MCF 10A (cell line): ENCODE measurements around the gene CECR2. TPM values are rescaled to one million over a fixed set of nuclear protein-coding genes. Genes with fewer than 3 reads are reported as not detected.

Experiments used
- BruUV-seq: library from RNA; stranded (reverse); fragments of 400-500 nt; replicated peaks from 2 replicates; lab custom pipeline; 2021; lab: Mats Ljungman, UMichigan
- CTCF ChIA-PET: fragments of 300-600 bp; sonication (Branson Sonifier 250); formaldehyde crosslinking; extraction: SDS; loops from one replicate; lab custom pipeline; 2021; ENCODE audit warnings: antibody characterized with exemption, inconsistent platforms; lab: Yijun Ruan, JAX
- POLR2A ChIA-PET: fragments of 300-600, 350-650 bp; sonication (Branson Sonifier 250); formaldehyde crosslinking; extraction: SDS; loops from one replicate; lab custom pipeline; 2020; ENCODE audit warnings: antibody characterized with exemption, inconsistent platforms; lab: Yijun Ruan, JAX
- DNase-seq: peaks from one replicate; pipeline ENCODE4 v3.0.0-alpha.2; 2018; ENCODE audit not compliant: unreplicated experiment
- H3K27ac Mint-ChIP-seq: one replicate; pipeline ENCODE4 v1.8.0; 2022; ENCODE audit warnings: mild to moderate bottlenecking, low read depth, mixed read lengths; ENCODE audit not compliant: unreplicated experiment
- H3K27me3 Mint-ChIP-seq: one replicate; pipeline ENCODE4 v1.8.0; 2022; ENCODE audit warnings: mixed read lengths; ENCODE audit not compliant: insufficient read depth, unreplicated experiment
- H3K36me3 Mint-ChIP-seq: one replicate; pipeline ENCODE4 v1.8.0; 2022; ENCODE audit warnings: mild to moderate bottlenecking, moderate library complexity, mixed read lengths; ENCODE audit not compliant: insufficient read depth, unreplicated experiment
- H3K4me1 Mint-ChIP-seq: one replicate; pipeline ENCODE4 v1.8.0; 2022; ENCODE audit warnings: mixed read lengths; ENCODE audit not compliant: insufficient read depth, unreplicated experiment
- H3K4me3 Mint-ChIP-seq: one replicate; pipeline ENCODE4 v1.8.0; 2022; ENCODE audit warnings: mild to moderate bottlenecking, moderate library complexity, mixed read lengths; ENCODE audit not compliant: unreplicated experiment
- H3K9me3 Mint-ChIP-seq: one replicate; pipeline ENCODE4 v1.8.0; 2022; ENCODE audit warnings: mixed read lengths; ENCODE audit not compliant: unreplicated experiment
- intact Hi-C: fragments of 100-400 bp; cut with micrococcal nuclease; formaldehyde crosslinking; loops from 2 replicates; pipeline ENCODE4 v1.14.1; 2022
- total RNA-seq: library from RNA; stranded (reverse); gene quantifications from 2 replicates; pipeline ENCODE4 v1.2.3, GENCODE V29; 2022
- TF ChIP-seq, protein P1 (sequence below): fragments of 200-600 bp; IDR thresholded peaks from one replicate; pipeline ENCODE4 v1.8.0; 2022; ENCODE audit warnings: antibody characterized with exemption, mild to moderate bottlenecking; ENCODE audit not compliant: unreplicated experiment

The CECR2 gene
- total RNA-seq, 1 experiment from 2014 or later = not detected

DNA sequence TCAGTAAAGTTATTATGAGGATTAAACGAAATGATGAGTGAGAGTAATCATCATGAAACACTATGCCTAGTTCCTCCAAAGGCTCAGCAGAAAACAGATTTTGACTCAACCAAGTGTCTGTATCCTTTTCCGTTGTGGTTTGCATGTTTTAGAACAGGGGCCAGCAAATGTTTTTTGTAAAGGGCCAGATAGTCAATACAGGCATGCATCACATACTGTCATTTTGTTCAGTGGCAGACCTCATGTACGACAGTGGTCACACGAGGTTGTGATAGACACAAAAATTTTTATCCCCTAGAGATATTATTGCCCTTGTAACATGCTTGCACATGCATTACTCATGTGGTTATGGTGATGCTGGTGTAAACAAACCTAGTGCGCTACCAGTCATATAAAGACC lies 112.2 kb downstream of the CECR2 start:
- no peak overlapping the region for H3K4me3 Mint-ChIP-seq
- no peaks in the 10 kb centered on the region for H3K27me3 Mint-ChIP-seq
- intact Hi-C loops = no loop called here
- TF ChIP-seq, protein P1, sequence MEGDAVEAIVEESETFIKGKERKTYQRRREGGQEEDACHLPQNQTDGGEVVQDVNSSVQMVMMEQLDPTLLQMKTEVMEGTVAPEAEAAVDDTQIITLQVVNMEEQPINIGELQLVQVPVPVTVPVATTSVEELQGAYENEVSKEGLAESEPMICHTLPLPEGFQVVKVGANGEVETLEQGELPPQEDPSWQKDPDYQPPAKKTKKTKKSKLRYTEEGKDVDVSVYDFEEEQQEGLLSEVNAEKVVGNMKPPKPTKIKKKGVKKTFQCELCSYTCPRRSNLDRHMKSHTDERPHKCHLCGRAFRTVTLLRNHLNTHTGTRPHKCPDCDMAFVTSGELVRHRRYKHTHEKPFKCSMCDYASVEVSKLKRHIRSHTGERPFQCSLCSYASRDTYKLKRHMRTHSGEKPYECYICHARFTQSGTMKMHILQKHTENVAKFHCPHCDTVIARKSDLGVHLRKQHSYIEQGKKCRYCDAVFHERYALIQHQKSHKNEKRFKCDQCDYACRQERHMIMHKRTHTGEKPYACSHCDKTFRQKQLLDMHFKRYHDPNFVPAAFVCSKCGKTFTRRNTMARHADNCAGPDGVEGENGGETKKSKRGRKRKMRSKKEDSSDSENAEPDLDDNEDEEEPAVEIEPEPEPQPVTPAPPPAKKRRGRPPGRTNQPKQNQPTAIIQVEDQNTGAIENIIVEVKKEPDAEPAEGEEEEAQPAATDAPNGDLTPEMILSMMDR = no peak
- no TSS peak for BruUV-seq
- H3K27ac Mint-ChIP-seq = no peak overlapping the region
- H3K9me3 Mint-ChIP-seq = no peaks in the 10 kb centered on the region
- peaks cover 5% of the 10 kb centered on the region for H3K4me1 Mint-ChIP-seq
- no peak for DNase-seq
- ChIA-PET POLR2A (no interaction called here), CTCF (no interaction called here)
- H3K36me3 Mint-ChIP-seq = no peaks in the 10 kb centered on the region

DNA sequence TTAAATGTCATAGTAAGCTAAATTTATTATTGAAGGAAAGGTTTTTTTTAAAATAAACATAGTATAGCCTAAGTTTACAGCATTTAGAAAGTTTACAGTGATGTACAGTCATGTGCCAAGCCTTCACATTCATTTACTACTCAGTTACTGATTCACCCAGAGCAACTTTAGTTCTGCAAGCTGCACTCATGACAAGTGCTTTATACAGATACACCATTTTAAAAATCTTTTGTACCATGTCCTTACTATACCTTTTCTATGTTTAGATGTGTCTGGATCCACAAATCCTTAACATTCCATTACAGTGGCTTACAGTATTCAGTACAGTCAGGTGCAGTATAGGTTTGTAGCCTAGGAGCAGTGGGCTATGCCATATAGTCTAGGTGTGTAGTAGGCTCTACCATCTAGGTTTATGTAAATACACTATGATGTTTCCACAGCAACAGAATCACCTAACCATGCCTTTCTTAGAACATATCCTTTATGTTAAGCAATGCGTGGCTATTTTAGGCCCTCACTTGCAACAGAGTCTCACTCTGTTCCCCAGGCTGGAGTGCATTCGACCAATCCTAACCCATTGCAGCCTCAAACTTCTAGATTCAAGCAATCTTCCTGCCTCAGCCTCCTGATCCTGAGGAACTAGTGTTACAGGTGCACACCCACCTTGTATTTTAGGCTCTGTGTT lies 114.6 kb downstream of the CECR2 start:
- no peaks in the 10 kb centered on the region for H3K27me3 Mint-ChIP-seq
- POLR2A ChIA-PET = interaction anchor here (1.0 kb wide), 1 partner anchor 312 kb away, joined by 4 read pairs; no protein-coding TSS in a partner anchor
- no peaks in the 10 kb centered on the region for H3K36me3 Mint-ChIP-seq
- H3K9me3 Mint-ChIP-seq = no peaks in the 10 kb centered on the region
- DNase-seq = peak; percentile 4
- no peaks in the 10 kb centered on the region for H3K4me1 Mint-ChIP-seq
- no peak overlapping the region for H3K27ac Mint-ChIP-seq
- BruUV-seq = no TSS peak
- TF ChIP-seq, protein P1 = no peak
- H3K4me3 Mint-ChIP-seq = no peak overlapping the region
- CTCF ChIA-PET = interaction anchor here (0.6 to 1.9 kb wide), 4 partner anchors 19 to 421 kb away, joined by 3 to 5 read pairs (median 4); no protein-coding TSS in a partner anchor
- intact Hi-C loops = no loop called here

DNA sequence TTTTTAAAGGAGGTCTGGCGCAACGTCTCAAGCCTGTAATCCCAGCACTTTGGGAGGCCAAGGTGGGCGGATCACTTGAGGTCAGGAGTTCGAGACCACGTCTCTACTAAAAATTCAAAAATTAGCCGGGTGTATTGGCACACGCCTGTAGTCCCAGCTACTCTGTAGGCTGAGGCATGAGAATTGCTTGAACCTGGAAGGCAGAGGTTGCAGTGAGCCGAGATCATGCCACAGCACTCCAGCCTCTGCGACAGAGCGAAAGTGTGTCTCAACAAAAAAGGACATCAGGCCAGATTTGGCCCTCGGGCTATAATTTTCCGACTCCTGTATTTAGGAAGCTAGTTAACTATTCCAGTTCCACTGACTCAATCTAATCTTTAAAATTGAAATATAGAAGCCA lies 115.3 kb downstream of the CECR2 start:
- DNase-seq = no peak
- no peaks in the 10 kb centered on the region for H3K9me3 Mint-ChIP-seq
- no peaks in the 10 kb centered on the region for H3K4me1 Mint-ChIP-seq
- no peaks in the 10 kb centered on the region for H3K36me3 Mint-ChIP-seq
- BruUV-seq = no TSS peak
- ChIA-PET POLR2A (no interaction called here), CTCF (interaction anchor here (0.6 kb wide), 1 partner anchor 18 kb away, joined by 3 read pairs; no protein-coding TSS in a partner anchor)
- TF ChIP-seq, protein P1 = no peak
- no peak overlapping the region for H3K27ac Mint-ChIP-seq
- no peak overlapping the region for H3K4me3 Mint-ChIP-seq
- no peaks in the 10 kb centered on the region for H3K27me3 Mint-ChIP-seq
- intact Hi-C loops = no loop called here

DNA sequence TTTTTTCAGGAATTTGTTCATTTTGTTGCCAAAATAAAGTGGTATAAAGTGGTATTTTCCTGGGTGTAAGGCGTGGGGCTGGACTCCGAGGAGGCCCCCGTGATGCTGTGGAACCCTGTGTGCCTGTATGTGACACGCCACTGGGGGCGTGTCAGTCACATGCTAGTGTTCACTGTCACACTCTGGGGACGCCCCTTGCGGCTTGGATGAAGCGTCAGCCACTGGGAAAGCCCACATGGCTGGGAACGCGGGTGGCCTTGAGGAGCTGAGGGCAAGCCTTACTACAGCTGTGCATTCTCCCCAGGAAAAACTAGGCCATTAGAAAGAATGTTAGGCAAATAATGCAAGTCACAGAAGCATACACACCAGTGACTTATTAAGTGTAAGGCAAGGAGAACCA lies 117.1 kb downstream of the CECR2 start:
- no TSS peak for BruUV-seq
- intact Hi-C loops = no loop called here
- POLR2A ChIA-PET = interaction anchor here (1.0 to 1.2 kb wide), 2 partner anchors 9 to 678 kb away, joined by 3 read pairs; no protein-coding TSS in a partner anchor
- no peak for DNase-seq
- TF ChIP-seq, protein P1 = no peak
- Mint-ChIP-seq H3K4me3 (no peak overlapping the region), H3K27ac (no peak overlapping the region), H3K4me1 (no peaks in the 10 kb centered on the region), H3K9me3 (no peaks in the 10 kb centered on the region), H3K27me3 (no peaks in the 10 kb centered on the region), H3K36me3 (no peaks in the 10 kb centered on the region)
- CTCF ChIA-PET = interaction anchor here (0.6 to 8.8 kb wide), 4 partner anchors 12 to 314 kb away, joined by 3 to 53 read pairs (median 4); no protein-coding TSS in a partner anchor
